ENCODE measurements around the gene ILF2.

DNA sequence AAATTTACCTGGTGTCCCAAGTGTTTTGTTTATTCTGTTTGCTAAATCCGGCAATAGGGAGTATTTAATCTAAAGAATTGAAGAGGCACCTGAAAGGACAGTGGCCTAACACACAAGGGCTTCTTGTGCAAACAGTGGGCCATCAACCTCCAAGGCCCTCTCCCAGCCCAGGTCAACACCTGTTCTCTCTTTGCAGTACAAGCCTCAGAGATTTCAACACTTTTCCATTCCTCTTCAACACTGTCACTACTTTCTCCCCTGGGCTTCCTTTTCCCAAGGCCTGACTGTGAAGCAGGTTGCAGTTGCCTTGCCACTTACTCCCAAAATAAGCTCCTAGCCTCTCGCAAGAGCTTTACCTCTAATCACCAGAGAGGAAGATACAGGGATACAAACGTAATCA is 15.5 kb downstream of the ILF2 start:
- TF ChIP-seq, protein P1, sequence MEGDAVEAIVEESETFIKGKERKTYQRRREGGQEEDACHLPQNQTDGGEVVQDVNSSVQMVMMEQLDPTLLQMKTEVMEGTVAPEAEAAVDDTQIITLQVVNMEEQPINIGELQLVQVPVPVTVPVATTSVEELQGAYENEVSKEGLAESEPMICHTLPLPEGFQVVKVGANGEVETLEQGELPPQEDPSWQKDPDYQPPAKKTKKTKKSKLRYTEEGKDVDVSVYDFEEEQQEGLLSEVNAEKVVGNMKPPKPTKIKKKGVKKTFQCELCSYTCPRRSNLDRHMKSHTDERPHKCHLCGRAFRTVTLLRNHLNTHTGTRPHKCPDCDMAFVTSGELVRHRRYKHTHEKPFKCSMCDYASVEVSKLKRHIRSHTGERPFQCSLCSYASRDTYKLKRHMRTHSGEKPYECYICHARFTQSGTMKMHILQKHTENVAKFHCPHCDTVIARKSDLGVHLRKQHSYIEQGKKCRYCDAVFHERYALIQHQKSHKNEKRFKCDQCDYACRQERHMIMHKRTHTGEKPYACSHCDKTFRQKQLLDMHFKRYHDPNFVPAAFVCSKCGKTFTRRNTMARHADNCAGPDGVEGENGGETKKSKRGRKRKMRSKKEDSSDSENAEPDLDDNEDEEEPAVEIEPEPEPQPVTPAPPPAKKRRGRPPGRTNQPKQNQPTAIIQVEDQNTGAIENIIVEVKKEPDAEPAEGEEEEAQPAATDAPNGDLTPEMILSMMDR (IDR thresholded peaks at IDR 0.05): no peak
- TF ChIP-seq NRF1 (IDR thresholded peaks at IDR 0.05; ENCODE audit: low read depth, low read length): no peak
- TF ChIP-seq EP300 (IDR thresholded peaks at IDR 0.05; ENCODE audit: borderline replicate concordance in 1 of 2, low read depth in 1 of 2, low read length in 1 of 2): no peak
- TF ChIP-seq, protein P2, sequence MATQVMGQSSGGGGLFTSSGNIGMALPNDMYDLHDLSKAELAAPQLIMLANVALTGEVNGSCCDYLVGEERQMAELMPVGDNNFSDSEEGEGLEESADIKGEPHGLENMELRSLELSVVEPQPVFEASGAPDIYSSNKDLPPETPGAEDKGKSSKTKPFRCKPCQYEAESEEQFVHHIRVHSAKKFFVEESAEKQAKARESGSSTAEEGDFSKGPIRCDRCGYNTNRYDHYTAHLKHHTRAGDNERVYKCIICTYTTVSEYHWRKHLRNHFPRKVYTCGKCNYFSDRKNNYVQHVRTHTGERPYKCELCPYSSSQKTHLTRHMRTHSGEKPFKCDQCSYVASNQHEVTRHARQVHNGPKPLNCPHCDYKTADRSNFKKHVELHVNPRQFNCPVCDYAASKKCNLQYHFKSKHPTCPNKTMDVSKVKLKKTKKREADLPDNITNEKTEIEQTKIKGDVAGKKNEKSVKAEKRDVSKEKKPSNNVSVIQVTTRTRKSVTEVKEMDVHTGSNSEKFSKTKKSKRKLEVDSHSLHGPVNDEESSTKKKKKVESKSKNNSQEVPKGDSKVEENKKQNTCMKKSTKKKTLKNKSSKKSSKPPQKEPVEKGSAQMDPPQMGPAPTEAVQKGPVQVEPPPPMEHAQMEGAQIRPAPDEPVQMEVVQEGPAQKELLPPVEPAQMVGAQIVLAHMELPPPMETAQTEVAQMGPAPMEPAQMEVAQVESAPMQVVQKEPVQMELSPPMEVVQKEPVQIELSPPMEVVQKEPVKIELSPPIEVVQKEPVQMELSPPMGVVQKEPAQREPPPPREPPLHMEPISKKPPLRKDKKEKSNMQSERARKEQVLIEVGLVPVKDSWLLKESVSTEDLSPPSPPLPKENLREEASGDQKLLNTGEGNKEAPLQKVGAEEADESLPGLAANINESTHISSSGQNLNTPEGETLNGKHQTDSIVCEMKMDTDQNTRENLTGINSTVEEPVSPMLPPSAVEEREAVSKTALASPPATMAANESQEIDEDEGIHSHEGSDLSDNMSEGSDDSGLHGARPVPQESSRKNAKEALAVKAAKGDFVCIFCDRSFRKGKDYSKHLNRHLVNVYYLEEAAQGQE (IDR thresholded peaks at IDR 0.05; ENCODE audit: low read depth, low read length): no peak

Data from SK-N-SH (cell line).